GM18517 (cell line): ENCODE data around the gene ZNF800.
A peak's percentile ranks its signal among the peaks of the same experiment; 100 is the strongest.

Experiments used
- ATAC-seq: cut with Tn5 transposase; IDR thresholded peaks from one replicate; pipeline ENCODE4 v1.9.1; 2021; ENCODE audit warnings: mild to moderate bottlenecking, moderate library complexity; ENCODE audit not compliant: unreplicated experiment

Gene ZNF800

DNA sequence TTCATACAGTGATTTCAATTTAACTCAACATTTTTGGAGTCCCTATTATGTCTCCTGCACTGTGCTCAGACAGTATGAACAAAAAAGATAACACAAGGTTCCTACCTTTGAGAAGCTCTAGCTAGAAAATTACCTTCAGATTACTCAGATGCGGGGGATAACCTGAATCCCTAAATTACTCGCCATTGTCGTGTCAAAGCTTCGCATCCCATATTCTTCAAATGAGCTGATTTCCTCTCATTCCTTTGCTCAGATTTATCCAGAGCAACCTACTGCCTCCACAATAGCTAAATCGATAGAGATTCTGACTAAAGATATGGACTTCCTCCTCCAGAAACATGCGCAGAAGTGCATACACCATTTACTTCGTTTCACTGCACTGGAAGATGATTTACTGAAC, 42.6 kb downstream of the ZNF800 start:
- no peak for ATAC-seq

DNA sequence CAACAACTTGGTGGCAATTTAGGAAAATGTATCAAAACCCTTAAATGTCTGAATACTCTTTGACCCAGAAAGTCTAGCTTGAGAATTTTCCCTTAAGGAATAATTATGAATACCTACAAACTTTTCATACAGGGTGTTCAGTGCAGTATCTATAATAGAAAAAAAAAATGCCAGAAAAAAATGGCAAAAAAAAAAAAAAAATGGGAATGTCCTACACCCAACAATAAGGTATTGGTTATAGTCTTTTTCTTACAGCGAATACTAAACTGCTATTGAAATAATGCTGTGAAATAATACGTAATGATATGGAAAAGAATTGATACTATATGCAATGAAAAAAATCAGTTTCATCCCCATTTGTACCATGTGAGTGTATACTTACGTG, 44.3 kb downstream of the ZNF800 start:
- ATAC-seq: no peak

DNA sequence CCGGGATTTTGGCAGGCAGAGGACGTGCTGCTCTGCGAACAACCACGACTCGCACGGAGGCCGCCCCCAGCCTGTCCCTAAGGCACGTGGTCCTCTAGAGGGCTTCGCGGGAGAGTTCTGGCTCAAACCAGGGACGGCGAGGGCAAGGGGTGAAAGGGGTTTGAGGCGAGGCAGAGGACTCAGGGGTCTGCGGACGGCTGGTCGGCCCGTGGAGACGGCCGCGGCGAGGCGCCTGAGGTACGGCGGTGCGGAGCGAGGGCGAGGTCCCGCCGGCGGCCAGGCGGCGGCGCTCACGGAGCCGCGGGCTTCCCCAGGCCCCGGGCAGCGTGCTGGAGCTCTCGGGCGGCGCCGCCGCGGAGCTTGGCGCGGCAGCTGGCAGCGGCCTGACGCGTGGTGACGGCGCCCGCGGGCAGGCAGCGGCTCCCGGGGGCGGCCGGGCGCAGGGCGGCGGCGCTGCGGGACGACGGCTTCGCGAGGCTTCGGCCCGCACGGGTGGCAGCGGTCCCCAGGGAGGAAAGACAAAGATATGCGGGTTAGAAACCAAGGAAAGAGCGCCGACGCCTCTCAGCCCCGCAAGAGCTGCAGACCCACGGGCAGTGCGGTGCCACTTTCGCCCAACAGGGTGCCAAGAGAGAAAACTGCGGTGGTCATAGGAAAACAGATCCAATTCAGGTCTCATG, 44.8 kb downstream of the ZNF800 start:
- peak; percentile 91 for ATAC-seq

DNA sequence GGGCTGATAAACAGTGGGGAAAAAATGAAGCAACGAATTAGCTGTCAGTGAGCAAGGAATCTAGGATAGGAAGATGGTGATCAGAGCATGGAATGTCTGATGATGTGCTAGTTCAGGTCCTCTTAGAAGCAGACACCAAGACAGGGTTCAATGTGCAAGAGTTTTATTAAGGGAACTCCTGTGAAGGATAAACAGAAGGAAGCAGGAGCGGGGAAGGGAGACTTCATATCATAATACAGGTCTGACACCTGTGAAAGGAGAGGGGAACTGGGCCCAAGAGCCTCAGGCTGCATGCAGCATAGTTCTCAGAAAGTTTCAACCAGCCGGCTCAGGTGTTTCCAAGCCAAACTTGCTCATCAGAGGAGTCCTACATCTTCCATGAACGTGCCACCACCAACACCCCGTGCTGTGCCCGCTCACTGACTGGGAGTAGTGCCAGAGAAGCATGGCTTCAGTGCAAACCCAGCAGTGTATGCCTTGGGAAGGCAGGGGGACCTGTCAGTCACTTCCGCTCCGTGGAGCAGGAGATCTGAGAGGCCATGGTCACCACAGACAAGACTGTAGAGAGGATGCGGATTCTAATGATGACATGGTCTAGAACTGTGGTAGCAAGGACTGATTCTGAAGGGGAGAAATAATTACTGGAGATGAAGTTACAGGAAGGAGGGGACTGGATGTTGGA, 45.8 kb downstream of the ZNF800 start:
- ATAC-seq: no peak

DNA sequence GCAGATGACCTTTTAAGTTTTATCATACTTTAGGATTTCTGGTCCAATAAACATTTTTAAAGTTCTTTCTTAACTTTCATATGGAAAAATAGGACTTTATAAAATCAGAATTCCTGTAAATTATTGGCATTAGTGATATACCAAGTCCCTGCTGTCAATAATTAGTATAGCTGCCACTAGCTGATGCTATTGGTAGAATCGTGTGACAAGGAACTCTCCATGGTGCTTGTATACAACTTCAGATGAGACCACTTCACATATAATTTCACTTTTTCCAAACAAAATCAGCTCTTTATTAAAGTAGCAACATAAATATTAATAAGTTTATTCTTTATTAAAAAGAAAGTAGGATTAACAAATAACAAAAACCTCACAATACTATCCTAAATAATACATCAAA, 49.9 kb downstream of the ZNF800 start:
- no peak for ATAC-seq

DNA sequence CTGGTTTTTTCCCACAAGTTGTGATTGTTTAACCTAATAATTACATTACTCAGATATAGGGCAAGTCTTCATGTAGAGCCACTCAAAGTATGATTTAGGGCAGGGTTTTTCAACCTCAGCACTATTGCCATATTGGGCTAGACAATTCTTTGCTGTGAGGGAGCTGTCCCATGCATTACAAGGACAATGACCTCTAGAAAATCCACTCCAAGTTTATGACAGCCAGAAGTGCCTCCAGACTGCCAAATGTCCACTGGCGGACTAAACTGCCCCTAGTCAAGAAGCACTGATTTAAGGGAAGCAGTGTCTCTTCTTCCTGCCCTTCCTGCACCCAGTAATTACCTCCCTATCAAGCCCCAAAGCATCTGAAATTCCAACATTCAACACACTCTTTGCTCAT, 54.4 kb downstream of the ZNF800 start:
- no peak for ATAC-seq

DNA sequence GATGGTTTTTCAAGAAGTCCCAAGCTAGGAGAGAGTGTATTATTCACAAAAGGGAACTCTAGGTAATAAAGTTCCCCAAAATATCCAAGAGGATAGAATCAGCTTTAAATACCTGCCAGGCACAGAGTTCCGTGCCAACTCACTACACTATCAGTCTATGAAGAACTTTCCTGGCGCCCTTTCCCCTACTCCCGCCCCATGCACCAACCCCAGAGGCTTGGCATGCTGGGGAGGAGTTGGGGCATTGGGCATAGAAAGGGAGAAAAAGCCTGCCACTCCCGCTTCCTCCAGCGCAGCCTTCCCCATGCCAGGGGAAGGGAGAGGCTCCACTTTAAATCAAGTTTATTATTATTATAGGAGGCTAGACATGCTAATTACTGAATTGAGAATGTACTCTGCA, 54.9 kb downstream of the ZNF800 start:
- ATAC-seq: no peak

DNA sequence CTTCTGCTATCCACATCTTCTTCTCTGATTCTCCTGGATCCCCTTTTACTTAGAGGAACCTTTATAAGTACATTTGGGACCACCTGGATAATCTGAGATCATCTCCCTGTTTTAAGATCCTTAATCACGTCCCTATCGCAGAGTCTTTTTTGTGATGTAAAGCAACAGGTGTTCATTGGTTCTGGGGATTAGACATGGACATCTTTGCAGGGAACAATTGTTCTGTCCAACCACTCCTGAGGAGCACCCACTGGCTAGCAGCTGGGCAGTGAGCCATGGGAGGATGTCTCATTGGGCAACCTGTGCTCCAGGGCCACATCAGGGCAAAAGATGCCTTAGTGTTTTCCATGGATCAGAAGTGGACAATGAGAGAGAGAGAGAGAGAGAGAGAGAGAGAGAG, 56.0 kb downstream of the ZNF800 start:
- no peak for ATAC-seq

DNA sequence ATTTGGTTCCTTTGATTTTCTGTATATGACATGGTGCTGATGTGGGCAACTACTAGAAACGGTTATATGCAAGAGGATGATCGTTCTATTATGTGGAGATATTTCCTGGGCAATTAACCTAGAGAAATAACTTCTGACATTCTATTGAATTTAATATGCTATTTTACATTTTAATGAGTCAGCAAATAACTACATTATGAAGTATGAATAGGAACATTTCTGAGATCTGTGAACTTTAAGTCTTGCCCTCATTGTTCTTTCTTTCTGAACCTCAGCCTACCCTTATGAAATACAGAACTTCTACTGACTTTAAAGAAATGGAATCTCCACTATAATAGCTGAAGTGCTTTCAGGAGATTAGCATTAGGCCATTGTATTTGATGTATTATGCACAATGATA, 59.6 kb downstream of the ZNF800 start:
- no peak for ATAC-seq

DNA sequence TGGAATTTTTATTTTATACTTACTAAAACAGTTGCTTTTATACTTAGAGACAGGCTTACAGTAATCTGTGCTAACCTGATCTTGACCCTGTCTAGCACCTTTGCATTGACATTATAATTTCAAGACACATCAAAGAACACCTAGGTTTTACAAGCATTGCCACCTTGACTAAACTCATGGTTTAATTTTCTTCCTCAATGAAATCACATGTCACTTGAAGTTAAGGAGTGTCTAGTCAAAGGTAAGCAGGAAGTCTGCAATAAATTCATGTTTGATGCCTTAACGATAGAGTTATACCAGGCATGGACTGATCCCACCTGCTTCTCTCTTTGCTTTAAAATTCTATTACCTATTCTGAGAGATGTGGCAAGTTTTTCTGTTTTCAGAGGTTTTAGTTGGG, 62.4 kb downstream of the ZNF800 start:
- no peak for ATAC-seq

DNA sequence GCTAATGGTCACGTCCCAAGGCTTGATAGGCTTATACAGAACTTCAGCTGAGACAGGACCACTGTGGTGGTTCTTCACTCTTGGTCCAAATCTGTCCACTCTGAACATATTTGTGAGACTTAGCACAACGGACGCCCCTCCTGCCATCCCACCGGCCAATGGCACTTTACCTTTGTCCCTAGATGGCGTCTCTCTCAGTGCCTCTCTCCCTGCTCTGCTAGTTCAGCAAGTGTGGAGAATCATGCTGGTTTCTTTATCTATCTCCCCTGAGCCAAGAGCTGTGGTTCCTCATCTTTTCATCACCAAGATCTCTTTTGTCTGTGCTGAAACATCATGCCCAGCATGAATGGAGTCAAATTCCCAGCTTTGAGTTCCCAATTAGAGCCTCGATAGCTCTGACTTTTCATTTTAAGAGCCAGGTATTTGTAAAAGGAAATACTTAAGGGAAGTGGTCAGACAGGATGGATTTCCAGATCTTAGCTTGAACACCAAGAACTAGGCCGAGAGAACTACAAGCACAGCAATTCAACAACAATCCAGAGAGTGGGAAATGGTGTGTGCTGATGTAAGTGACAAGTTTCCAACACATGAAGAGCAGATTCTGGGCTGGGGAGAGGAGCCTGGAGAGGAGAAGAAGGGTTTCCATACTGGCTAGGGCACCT, 69.5 kb downstream of the ZNF800 start:
- ATAC-seq: no peak

DNA sequence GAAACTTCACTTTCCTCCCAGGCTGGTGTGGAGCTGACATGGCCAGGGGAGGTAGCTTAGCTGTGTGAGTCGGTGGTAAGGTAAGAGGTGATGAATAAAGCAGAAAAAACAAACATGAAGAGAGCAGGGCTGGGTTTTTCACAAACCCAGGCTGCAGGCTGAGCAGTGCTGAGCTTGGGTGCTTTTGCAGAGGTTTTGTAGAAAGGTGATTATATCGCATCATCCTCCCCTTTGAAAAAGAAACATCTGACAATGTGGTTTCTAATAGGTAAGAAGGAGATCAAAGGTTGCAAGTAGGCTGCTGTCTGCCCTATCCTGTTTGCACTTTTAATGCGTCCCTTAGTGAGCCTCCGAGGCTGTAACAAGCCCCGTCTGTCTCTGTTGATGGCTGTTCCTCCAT, 70.2 kb downstream of the ZNF800 start:
- no peak for ATAC-seq

DNA sequence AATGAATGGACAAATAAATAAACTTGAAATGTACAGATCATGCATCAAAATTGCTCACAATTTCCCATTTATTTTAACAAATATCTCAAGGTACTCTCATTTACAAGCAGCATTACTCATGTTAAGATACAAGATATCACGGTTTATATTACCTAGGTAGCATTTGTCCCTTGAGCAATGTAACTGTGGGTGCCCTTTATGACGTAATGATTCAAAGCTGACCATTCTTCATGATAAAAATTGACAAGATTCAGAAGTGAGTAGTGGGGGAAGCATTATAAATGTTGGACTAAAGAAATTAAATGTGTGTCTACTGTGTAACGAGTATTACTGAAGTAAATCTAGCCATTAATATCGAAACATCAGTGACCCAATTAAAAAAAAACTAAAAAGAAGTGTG, 71.5 kb downstream of the ZNF800 start:
- ATAC-seq: no peak
